ENCODE measurements around the gene CLEC16A.

DNA sequence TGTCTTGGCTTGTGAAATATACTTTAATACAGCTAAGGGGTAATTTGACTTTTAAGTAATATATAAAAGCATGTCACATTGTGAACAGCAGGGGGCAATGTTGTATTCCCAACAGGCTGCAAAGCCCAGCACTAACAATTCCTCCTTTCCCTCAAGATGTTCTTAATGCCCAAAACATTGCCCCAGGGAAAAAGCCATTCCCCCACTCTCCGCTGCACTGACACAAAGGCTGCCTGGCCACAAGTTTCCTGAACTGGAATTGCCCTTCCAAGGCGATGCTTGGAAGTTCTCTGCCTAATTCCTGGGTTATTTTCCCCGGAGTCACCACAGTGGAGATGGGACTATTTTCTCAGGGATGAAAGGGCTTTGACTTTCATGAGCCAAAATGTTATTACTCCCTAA lies 27.2 kb downstream of the CLEC16A start:
- no peak for TF ChIP-seq EP300 (IDR thresholded peaks at IDR 0.05; ENCODE audit: borderline replicate concordance)
- no peak for TF ChIP-seq CEBPB (IDR thresholded peaks at IDR 0.05)
- no peak for TF ChIP-seq FOXM1 (IDR thresholded peaks at IDR 0.05; ENCODE audit: borderline replicate concordance, low read depth)
- no peak for TF ChIP-seq EGR1 (IDR thresholded peaks at IDR 0.05)
- peak; percentile 76 for TF ChIP-seq RAD21 (IDR thresholded peaks at IDR 0.05; ENCODE audit: low read depth)
- no peak for TF ChIP-seq CREB1 (IDR thresholded peaks at IDR 0.05; ENCODE audit: low read depth)
- TF ChIP-seq, protein P1, sequence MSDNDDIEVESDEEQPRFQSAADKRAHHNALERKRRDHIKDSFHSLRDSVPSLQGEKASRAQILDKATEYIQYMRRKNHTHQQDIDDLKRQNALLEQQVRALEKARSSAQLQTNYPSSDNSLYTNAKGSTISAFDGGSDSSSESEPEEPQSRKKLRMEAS (IDR thresholded peaks at IDR 0.05) = no peak
- TF ChIP-seq, protein P2, sequence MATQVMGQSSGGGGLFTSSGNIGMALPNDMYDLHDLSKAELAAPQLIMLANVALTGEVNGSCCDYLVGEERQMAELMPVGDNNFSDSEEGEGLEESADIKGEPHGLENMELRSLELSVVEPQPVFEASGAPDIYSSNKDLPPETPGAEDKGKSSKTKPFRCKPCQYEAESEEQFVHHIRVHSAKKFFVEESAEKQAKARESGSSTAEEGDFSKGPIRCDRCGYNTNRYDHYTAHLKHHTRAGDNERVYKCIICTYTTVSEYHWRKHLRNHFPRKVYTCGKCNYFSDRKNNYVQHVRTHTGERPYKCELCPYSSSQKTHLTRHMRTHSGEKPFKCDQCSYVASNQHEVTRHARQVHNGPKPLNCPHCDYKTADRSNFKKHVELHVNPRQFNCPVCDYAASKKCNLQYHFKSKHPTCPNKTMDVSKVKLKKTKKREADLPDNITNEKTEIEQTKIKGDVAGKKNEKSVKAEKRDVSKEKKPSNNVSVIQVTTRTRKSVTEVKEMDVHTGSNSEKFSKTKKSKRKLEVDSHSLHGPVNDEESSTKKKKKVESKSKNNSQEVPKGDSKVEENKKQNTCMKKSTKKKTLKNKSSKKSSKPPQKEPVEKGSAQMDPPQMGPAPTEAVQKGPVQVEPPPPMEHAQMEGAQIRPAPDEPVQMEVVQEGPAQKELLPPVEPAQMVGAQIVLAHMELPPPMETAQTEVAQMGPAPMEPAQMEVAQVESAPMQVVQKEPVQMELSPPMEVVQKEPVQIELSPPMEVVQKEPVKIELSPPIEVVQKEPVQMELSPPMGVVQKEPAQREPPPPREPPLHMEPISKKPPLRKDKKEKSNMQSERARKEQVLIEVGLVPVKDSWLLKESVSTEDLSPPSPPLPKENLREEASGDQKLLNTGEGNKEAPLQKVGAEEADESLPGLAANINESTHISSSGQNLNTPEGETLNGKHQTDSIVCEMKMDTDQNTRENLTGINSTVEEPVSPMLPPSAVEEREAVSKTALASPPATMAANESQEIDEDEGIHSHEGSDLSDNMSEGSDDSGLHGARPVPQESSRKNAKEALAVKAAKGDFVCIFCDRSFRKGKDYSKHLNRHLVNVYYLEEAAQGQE (IDR thresholded peaks at IDR 0.05; ENCODE audit: low read depth) = no peak
- TF ChIP-seq, protein P3, sequence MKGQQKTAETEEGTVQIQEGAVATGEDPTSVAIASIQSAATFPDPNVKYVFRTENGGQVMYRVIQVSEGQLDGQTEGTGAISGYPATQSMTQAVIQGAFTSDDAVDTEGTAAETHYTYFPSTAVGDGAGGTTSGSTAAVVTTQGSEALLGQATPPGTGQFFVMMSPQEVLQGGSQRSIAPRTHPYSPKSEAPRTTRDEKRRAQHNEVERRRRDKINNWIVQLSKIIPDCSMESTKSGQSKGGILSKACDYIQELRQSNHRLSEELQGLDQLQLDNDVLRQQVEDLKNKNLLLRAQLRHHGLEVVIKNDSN (IDR thresholded peaks at IDR 0.05) = no peak
